ENCODE data around the gene ADH4. TPM values are rescaled to one million over a fixed set of nuclear protein-coding genes. Genes with fewer than 3 reads are reported as not detected.
"Not testable (repeated sequence)": the region's sequence is repeated elsewhere in the genome, so short reads cannot be mapped to it uniquely, and the experiment has no call there.

ADH4 gene
- total RNA-seq, 1 experiment from 2014 or later: not detected

DNA sequence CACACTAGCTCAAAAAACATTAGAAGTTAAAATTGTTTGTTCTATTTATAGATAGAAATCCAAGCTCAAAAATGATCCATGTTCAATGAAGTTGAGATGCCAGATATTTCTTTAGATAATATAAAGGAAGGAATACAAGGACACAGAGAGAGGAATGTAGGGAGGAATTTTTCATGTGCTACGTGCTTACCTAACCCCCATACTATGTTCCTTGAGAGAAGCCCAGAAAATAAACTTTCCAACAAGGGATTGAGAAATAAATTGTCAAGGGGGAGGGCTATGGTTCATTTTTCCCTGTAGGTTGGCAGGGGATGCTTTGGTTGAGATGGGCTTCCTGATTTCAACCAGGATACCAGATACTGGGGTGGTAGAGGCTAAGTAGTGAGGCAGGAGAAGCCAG lies 39.9 kb downstream of the ADH4 start:
- no peaks in the 10 kb centered on the region for H3K27me3 Mint-ChIP-seq (ENCODE audit: unreplicated experiment)
- H3K9me3 Mint-ChIP-seq (ENCODE audit: low read depth, unreplicated experiment): no peaks in the 10 kb centered on the region
- TF ChIP-seq, protein P1, sequence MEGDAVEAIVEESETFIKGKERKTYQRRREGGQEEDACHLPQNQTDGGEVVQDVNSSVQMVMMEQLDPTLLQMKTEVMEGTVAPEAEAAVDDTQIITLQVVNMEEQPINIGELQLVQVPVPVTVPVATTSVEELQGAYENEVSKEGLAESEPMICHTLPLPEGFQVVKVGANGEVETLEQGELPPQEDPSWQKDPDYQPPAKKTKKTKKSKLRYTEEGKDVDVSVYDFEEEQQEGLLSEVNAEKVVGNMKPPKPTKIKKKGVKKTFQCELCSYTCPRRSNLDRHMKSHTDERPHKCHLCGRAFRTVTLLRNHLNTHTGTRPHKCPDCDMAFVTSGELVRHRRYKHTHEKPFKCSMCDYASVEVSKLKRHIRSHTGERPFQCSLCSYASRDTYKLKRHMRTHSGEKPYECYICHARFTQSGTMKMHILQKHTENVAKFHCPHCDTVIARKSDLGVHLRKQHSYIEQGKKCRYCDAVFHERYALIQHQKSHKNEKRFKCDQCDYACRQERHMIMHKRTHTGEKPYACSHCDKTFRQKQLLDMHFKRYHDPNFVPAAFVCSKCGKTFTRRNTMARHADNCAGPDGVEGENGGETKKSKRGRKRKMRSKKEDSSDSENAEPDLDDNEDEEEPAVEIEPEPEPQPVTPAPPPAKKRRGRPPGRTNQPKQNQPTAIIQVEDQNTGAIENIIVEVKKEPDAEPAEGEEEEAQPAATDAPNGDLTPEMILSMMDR (IDR thresholded peaks at IDR 0.05; ENCODE audit: unreplicated experiment): no peak
- BruUV-seq (replicated peaks): no TSS peak
- intact Hi-C loops (cut with micrococcal nuclease; ENCODE audit: unreplicated experiment): no loop called here
- H3K36me3 Mint-ChIP-seq (ENCODE audit: insufficient read depth, unreplicated experiment): no peaks in the 10 kb centered on the region
- no peak overlapping the region for H3K4me3 Mint-ChIP-seq (ENCODE audit: low read depth, unreplicated experiment)
- no peak for DNase-seq
- H3K27ac Mint-ChIP-seq (ENCODE audit: unreplicated experiment): no peak overlapping the region
- H3K4me1 Mint-ChIP-seq (ENCODE audit: low read depth, unreplicated experiment): no peaks in the 10 kb centered on the region
- CTCF ChIA-PET: no interaction called here

DNA sequence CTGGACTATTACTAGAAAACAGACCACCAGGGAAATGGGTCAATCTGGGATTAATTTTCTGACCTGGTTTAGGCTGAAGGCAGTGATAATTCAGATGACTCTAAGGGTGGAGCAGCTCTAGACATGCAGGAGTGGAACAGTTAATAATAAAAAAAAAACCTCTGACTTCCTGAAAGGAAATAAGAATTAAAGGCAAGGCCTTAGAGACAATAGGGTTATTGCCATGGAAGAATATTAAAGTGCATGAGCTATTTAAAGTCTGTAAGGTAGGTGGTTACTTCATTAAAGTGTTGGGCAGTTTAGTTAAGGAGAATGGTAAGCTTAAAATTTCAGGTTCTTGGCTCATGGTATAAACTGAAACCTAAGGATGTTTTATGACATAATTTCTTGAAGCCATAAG lies 40.9 kb downstream of the ADH4 start:
- no peaks in the 10 kb centered on the region for H3K4me1 Mint-ChIP-seq (ENCODE audit: low read depth, unreplicated experiment)
- H3K9me3 Mint-ChIP-seq (ENCODE audit: low read depth, unreplicated experiment): no peaks in the 10 kb centered on the region
- TF ChIP-seq, protein P1 (IDR thresholded peaks at IDR 0.05; ENCODE audit: unreplicated experiment): no peak
- no peak overlapping the region for H3K27ac Mint-ChIP-seq (ENCODE audit: unreplicated experiment)
- BruUV-seq (replicated peaks): no TSS peak
- H3K4me3 Mint-ChIP-seq (ENCODE audit: low read depth, unreplicated experiment): no peak overlapping the region
- intact Hi-C loops (cut with micrococcal nuclease; ENCODE audit: unreplicated experiment): no loop called here
- no peak for DNase-seq
- H3K27me3 Mint-ChIP-seq (ENCODE audit: unreplicated experiment): no peaks in the 10 kb centered on the region
- CTCF ChIA-PET: no interaction called here
- H3K36me3 Mint-ChIP-seq (ENCODE audit: insufficient read depth, unreplicated experiment): no peaks in the 10 kb centered on the region

DNA sequence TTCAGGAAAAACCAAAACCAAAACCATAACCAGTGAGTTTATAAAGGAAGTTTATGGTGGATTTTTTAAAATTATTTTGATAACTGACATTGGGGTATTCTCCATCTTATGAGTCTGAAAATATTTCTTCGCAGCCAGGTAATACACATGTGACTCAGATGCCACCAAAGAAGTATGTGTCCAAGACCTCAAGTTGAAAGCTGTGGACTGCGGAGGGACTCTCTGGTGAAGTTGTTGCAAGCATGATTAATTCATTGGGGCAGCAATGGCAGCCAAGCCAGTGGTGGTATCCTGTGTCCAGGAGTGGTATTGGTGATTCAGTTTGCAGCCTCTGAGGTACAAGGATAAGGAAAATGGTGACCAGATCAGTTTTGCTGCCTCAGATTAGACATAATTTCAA lies 41.5 kb downstream of the ADH4 start:
- no TSS peak for BruUV-seq (replicated peaks)
- DNase-seq: no peak
- CTCF ChIA-PET: no interaction called here

DNA sequence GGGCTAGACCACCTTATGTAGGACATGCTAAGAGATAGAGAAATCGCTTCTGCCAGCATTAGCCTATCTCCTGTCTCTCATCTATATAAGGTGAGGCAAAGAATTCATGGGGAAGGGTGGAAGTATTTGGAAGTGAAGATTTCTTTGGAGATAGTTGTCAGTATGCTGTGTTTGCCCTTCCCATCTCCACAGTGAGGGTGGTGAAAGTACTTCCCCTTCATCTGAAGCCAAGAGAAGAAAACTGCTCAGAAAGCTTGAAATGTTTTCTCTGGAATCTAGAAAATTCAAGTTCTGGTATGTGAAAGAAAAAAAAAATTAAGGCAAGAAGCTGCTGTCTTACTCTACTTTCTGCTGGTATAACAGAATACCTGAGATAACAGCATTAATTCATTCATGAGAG lies 43.2 kb downstream of the ADH4 start:
- intact Hi-C loops (cut with micrococcal nuclease; ENCODE audit: unreplicated experiment): no loop called here
- Mint-ChIP-seq H3K27me3 (ENCODE audit: unreplicated experiment) (no peaks in the 10 kb centered on the region), H3K4me3 (ENCODE audit: low read depth, unreplicated experiment) (no peak overlapping the region)

More for the DNA sequence above, 41.5 kb downstream of the ADH4 start:
- no peak overlapping the region for H3K27ac Mint-ChIP-seq (ENCODE audit: unreplicated experiment)
- H3K9me3 Mint-ChIP-seq (ENCODE audit: low read depth, unreplicated experiment): no peaks in the 10 kb centered on the region
- TF ChIP-seq, protein P1 (IDR thresholded peaks at IDR 0.05; ENCODE audit: unreplicated experiment): no peak
- H3K4me3 Mint-ChIP-seq (ENCODE audit: low read depth, unreplicated experiment): no peak overlapping the region
- no peaks in the 10 kb centered on the region for H3K4me1 Mint-ChIP-seq (ENCODE audit: low read depth, unreplicated experiment)
- intact Hi-C loops (cut with micrococcal nuclease; ENCODE audit: unreplicated experiment): no loop called here
- H3K36me3 Mint-ChIP-seq (ENCODE audit: insufficient read depth, unreplicated experiment): no peaks in the 10 kb centered on the region
- H3K27me3 Mint-ChIP-seq (ENCODE audit: unreplicated experiment): no peaks in the 10 kb centered on the region

DNA sequence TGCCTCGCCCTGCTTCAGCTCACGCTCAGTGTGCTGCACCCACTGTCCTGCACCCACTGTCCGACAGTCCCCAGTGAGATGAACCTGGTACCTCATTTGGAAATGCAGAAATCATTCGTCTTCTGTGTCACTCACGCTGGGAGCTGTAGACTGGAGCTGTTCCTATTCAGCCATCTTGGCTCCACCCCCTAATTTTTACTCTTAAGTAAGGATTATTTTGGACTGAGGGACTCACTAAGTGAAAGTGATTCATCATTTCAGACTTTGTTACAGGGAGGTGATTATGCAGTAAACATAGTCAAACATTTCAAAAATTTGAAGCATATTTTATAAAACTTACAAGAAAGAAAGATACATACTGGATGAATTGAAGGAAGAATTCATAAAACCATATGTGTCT lies 44.3 kb downstream of the ADH4 start:
- H3K27me3 Mint-ChIP-seq (ENCODE audit: unreplicated experiment); H3K4me3 Mint-ChIP-seq (ENCODE audit: low read depth, unreplicated experiment); intact Hi-C loops (cut with micrococcal nuclease; ENCODE audit: unreplicated experiment); H3K27ac Mint-ChIP-seq (ENCODE audit: unreplicated experiment); H3K4me1 Mint-ChIP-seq (ENCODE audit: low read depth, unreplicated experiment); H3K36me3 Mint-ChIP-seq (ENCODE audit: insufficient read depth, unreplicated experiment); CTCF ChIA-PET; BruUV-seq (replicated peaks); H3K9me3 Mint-ChIP-seq (ENCODE audit: low read depth, unreplicated experiment); DNase-seq: not testable (repeated sequence)

More for the DNA sequence above, 43.2 kb downstream of the ADH4 start:
- TF ChIP-seq, protein P1 (IDR thresholded peaks at IDR 0.05; ENCODE audit: unreplicated experiment): no peak
- H3K27ac Mint-ChIP-seq (ENCODE audit: unreplicated experiment): no peak overlapping the region
- no TSS peak for BruUV-seq (replicated peaks)
- no peaks in the 10 kb centered on the region for H3K9me3 Mint-ChIP-seq (ENCODE audit: low read depth, unreplicated experiment)
- H3K4me1 Mint-ChIP-seq (ENCODE audit: low read depth, unreplicated experiment): no peaks in the 10 kb centered on the region
- H3K36me3 Mint-ChIP-seq (ENCODE audit: insufficient read depth, unreplicated experiment): no peaks in the 10 kb centered on the region
- CTCF ChIA-PET: no interaction called here
- DNase-seq: no peak

Measured in Calu3 (cell line).